ENCODE data around the gene CACNA1A.
"Not testable (repeated sequence)": the region's sequence is repeated elsewhere in the genome, so short reads cannot be mapped to it uniquely, and the experiment has no call there.

The CACNA1A gene

GRCh38 chr19:13420780-13421179, 85.5 kb downstream of the CACNA1A start:
- no peak for DNase-seq

GRCh38 chr19:13417054-13417453, 89.2 kb downstream of the CACNA1A start:
- no peak for DNase-seq

DNA sequence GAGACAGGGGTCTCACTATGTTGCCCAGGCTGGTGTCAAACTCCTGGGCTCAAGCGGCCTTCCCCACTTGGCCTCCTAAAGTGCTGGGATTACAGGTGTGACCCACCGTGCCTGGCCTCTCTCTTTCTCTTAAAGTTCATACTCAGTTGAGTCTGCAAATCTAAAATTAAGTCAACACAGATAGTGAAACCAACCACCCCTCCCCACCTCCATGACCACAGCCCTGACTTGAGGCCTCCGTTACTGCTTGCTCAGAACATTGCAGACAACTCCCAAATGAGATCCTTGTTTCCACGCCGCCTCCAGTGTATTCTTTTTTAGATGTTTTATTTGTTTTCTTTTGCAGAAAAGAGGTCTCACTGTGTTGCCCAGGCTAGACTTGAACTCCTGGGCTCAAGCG, 94.4 kb downstream of the CACNA1A start:
- no peak for DNase-seq

DNA sequence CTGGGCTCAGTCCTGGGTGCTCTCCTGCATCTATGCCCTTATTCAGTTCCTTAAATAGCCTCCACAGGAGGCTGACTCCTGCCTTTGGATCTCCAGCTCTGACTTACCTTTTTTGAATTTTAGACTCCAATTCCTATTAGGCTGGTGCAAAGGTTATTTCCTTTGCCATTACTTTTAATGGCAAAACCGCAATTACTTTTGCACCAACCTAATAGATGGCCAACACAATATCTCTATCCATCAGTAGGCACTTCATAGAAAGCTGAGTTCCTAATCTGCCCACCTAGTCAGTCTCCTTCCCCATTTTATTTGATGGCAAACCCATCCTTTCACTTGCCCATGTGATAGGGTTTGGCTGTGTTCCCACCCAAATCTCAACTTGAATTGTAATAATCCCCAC, 95.3 kb downstream of the CACNA1A start:
- no peak for DNase-seq

- DNase-seq, result no peak
These were observed 97.3 kb downstream of the CACNA1A start for GRCh38 chr19:13408889-13409518.

DNA sequence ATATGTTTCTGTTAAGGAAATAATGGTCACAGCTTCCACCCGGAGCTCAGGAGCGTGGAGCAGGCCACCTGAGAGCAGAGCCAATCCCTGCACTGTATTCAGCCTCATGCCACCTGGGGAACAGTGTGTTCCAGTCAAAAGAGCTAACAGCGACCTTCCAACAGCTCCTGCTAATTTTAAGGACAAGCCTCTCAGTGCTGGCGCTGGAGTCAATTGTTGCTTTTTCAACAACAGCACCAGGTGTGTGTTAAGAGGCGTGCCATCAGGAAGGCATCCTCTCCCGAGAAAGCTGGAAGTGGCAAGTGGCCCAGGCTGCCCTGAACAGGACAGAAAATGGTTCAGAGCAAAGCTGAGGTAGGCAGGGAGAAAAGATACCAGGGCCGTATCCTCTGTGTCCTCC, 102.0 kb downstream of the CACNA1A start:
- DNase-seq, result no peak

DNA sequence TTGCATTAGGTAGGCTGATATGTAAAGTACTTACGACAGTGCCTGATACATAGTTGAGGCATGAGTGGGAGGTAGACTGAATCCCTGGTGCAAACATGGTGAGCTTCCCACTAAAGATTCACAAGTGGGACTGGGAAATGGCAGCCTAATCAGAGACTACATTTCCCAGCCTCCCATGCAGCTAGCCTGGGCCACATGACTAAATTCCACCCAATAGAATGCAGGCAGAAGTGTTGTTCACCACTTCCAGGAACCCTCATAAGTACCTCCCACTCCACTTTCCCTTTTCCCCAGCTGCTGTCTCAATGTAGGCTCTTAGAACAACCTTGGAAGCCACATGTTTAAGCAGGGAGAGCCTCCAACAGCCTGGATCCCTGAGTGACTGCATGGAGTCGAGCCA, 104.9 kb downstream of the CACNA1A start:
- DNase-seq, result no peak

DNA sequence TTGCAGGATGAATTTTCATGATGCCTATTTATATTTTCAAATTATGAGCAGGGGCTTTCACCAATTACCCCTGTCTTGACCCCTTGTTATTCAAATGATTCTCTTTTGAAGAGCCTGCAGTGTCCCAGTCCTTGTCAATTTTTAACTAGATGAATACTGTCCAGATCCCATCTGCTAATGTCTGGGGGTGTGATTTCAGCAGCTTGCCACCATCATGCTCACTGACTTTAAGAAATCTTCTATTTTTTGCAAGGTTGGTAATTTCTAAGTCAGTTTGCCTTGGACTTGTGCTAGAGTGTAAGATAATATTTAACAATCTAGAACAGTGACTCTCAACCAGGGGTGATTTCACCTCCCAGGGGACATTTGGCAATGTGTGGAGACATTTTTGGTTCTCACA, 106.0 kb downstream of the CACNA1A start:
- DNase-seq, result no peak

GRCh38 chr19:13399746-13400145, 106.5 kb downstream of the CACNA1A start:
- no peak for DNase-seq

DNA sequence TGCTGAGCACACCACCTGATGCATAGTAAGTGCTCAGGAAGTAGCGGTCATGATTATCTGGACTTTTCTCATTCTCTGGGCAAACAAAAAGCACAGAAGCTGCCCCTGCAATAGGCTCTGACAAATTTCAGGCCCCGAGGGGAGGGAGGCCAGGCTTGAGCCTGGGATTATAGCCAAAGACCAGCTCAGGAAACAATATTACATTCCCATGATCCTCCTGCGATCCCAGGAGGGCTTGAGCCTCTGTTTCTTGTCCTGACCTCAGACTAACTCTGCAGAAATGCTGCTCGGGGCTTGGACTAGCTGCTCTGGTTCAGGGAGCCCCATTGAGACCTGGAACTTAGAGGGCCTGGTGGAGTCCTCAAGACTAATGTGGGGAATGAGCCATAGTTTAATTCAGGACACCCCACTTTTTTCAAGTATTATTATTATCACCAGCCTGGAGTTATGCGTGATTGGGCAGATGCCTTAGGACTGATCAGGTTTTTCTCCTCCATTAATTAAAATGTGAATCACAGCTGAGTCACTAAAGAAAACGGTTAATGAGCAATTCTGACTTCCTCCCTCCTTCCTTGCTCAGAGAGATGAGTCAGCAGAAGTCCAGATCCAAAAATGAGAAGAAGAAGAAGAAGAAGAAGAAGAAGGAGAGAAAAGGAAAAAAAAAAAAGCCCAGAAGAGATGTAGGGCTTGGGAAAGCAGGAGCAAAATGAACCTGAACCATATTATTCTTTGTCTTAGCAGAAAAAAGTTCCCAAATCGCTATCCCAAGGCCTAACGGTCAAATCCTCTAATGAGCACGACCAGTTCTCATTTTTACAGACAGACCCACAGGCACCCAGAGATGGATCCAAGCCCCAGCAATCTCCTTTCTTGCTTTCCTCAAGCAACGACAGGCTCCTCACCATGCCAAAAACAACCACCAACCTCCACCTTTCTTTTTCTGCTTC, 107.2 kb downstream of the CACNA1A start:
- DNase-seq, result no peak

GRCh38 chr19:13398182-13398581, 108.1 kb downstream of the CACNA1A start:
- no peak for DNase-seq

GRCh38 chr19:13396250-13397080, 109.8 kb downstream of the CACNA1A start:
- DNase-seq, result no peak

GRCh38 chr19:13382633-13382938, 123.7 kb downstream of the CACNA1A start:
- DNase-seq, result no peak

- DNase-seq, result no peak
These were observed 124.2 kb downstream of the CACNA1A start for GRCh38 chr19:13381827-13382632.

DNA sequence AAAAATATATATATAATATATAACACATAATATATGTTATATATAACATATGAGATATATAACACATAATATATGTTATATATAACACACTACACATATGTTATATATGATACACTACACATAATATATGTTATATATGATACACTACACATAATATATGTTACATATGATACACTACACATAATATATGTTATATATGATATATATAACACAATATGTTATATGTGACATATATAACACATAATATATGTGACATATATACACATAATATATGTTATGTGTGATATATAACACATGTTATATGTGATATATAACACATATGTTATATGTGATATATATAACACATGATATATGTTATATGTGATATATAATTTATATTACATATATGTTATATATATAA, 129.7 kb downstream of the CACNA1A start:
- no peak for DNase-seq

GRCh38 chr19:13373599-13373998, 132.7 kb downstream of the CACNA1A start:
- no peak for DNase-seq

GRCh38 chr19:13370948-13371347, 135.3 kb downstream of the CACNA1A start:
- no peak for DNase-seq

GRCh38 chr19:13366529-13367143, 139.6 kb downstream of the CACNA1A start:
- DNase-seq, result no peak

DNA sequence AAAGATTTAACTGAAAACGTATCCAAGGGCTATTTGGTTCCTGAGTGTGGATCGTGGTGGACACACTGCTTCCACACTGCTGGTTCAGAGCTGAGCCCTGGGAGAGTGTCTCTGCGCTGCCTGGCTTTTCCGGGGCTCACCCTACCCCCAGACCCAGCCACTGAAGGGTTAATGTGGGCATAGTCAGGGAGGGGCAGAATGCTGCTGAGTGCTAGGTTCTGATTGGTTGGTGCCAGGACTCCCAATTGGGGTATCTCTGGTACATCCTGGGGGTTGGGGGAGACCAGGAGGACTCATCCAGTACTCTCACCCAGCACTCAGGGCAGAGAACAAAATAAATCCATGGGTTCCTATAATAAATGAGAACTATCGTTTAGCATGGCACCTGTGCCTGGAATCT, 142.3 kb downstream of the CACNA1A start:
- DNase-seq, result no peak

DNA sequence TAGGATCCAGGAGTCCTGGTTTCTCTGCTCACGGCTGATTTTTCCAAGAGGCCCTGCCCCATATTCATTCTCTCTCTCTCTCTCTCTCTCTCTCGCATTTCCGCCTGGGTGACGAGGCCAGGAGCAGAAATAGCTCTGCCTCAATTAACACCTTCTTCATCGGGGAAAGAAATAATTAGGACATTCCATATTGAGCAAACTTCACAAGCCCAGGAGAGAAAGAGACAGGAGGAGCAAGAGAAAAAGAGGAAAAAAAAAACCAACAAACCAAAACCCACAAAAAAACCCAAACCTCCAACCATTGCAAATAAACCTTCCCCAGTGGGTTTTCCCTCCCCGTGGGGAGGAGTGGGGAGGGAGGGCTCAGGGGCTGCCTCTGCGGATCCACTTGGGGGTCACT, 143.0 kb downstream of the CACNA1A start:
- DNase-seq, result no peak

GRCh38 chr19:13362668-13363067, 143.6 kb downstream of the CACNA1A start:
- DNase-seq, result no peak

DNA sequence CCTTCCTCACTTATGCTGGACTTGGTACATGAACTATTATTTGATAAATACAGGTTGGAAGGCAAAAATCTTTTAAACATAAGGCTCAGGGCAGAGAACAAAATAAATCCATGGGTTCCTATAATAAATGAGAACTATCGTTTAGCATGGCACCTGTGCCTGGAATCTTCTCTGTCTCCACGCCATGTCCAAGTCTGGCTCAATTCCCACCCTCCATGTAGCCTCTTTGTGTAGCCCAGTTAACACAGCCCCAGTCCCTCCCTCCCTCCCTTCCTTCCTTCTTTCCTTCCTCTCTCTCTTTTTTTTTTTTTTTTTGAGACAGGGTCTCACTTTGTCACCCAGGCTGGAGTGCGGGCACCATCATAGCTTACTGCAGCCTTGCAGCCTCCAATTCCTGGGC, 144.6 kb downstream of the CACNA1A start:
- not testable (repeated sequence) for DNase-seq

Data from CD4-positive, alpha-beta T cell treated with Interleukin-10 for 1 hour (primary cell).